ENCODE measurements around the gene SOX10.

The SOX10 gene

GRCh38 chr22:38016182-38017151 is 32.1 kb upstream of the SOX10 start:
- DNase-seq = no peak

- no peak for DNase-seq
Measured at GRCh38 chr22:38014083-38014482, 29.7 kb upstream of the SOX10 start.

GRCh38 chr22:38012604-38013072 is 28.3 kb upstream of the SOX10 start:
- no peak for DNase-seq

- DNase-seq = no peak
Measured at GRCh38 chr22:38009000-38009806, 24.8 kb upstream of the SOX10 start.

GRCh38 chr22:38007330-38007902 is 23.1 kb upstream of the SOX10 start:
- DNase-seq = no peak

DNA sequence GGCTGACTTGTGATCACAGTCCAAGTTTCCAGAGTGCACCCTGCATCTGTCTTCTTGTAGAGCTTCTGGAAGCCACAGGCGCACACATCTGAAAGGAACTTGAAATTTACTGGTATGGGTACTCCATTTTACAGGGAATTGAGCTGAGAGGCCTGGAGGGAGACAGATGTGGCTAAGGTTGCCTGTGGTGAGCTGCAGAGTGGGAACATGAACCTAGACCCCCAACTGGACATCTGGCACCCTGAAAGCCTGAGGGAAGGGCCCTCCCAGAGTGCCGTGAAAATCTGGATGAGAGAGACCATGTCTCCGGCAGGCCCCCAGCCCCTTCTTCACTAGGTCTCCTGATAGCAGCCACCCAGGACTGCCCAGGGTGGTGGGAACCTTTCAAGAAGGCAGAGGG is 22.6 kb upstream of the SOX10 start:
- DNase-seq = no peak

GRCh38 chr22:38005943-38006342 is 21.6 kb upstream of the SOX10 start:
- DNase-seq = no peak

GRCh38 chr22:37999640-38000272 is 15.4 kb upstream of the SOX10 start:
- no peak for DNase-seq

DNA sequence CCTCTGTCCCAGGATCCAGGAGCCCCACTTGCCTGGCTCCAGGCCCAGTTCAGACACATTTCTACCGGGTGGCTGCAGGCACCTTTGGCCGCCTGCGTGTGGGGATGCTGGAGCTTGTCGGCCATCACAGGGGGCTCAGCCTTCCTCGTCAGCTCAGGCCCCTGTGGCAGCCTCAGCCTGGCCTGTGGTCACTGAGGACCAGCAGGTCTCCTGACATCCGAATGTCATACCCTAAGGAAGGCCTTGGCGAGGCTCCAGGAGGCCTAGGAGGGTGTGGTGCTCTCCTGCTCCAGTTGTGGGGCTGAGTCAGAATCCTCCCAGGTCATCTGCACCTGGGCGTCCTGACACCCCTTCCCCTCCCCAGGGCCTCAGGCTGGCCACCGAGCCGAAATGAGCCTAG is 14.9 kb upstream of the SOX10 start:
- no peak for DNase-seq

- no peak for DNase-seq
Measured at GRCh38 chr22:37998543-37998942, 14.2 kb upstream of the SOX10 start.

DNA sequence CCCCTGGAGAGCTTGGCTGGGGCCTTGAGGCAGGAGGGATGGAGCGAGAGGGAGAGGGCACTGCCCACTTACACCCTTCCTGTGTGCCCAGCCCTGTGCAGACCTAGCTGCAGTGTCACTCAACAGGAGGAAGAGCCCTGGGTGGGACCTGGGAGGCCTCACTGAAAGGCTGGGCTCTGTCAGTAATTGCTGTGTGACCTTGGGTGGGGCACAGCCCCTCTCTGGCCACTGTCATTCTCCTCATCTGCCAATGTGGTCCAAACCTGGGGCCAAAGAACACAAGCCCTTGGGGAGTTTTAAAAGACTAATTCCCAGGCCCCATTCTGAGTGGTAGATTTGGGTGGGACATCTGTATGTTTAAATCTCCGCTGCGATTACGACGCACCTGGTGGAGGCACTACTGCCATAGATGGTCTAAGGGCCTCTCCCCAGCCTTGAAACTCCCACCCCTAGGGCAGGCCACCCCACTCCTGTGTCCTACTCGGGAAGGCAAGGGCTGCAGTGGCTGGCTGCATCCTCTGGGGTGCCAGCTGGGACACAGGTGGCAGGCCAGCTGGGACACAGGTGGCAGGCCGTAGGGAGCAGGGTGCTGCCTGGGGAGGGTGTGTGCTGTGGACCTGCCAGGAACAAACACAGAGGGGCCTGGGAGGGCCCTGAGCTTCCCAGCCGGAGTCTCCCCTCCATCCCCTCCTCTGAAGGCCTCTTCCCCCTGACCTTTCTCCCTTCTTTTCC is 12.3 kb upstream of the SOX10 start:
- no peak for DNase-seq

DNA sequence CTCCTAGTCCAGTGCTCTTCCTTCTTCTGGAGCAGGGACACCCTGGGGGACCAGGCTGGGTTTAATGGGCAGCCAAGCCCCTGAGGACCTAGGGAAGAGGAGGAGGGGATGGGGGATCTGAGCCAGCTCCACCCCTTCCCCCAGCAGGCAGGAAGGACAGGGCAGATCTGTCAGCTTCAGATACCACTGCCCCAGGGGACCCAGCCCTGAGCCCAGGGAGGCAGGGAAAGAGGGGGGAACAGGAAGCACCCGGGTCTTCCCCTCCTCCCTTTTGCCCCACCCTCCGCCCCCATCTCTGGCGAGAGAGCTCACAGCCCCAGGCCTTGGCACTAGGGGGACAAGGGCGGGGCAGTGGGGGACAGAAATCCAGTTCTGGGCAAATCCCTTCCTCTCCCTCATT is 11.7 kb upstream of the SOX10 start:
- DNase-seq = no peak

GRCh38 chr22:37995460-37995859 is 11.1 kb upstream of the SOX10 start:
- DNase-seq = no peak

- DNase-seq = no peak
Measured at GRCh38 chr22:37994982-37995381, 10.6 kb upstream of the SOX10 start.

DNA sequence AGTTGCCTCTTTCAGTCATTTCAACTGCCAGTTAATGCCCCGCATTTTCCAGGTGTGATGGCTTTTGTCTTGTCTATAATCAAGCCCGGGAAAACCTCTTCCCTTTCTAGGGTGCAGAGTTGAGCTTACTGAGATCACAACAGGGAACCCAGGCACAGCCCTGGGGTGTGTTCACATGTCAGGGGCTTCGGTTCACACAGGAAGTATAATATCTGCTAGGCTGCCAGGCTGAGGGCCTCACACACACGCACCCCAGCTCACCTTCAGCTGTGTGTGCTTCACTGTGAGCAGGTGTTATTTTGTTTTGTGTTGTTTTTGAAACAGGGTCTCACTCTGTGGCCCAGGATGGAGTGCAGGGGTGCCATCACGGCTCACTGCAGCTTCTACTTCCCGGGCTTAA is 9.7 kb upstream of the SOX10 start:
- DNase-seq = no peak

DNA sequence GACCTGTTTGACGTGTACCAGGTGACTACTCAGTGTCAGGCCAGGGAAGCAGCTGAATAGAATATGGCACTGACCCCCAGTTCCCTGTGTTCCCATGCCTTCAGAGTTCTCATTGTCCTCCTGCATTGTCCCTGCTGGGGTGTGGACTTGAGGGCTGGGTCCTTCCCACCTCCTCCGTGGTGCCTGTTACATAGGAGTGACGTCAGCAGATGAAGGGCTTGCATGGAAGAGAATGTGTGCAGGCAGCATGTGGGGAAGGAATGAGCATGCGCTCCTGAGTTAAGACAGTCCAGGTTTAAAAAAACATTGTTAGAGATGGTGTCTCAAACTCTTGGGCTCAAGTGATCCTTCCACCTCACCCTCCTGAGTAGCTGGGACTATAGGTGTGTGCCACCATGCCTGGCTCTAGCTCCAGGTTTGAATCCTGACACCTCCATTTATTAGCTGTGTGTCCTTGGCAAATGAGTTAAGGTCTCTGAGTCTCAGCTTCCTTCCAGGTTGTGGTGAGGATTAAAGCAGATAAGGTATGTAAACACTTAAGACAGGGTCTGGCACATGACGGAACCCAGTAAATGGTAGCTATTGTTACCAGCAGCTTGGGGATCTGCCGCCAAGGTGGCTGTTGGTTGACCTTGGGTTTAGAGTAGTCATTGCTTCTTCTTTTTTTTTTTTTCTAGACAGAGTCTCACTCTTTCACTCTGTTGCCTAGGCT is 7.5 kb upstream of the SOX10 start:
- DNase-seq = no peak

GRCh38 chr22:37990862-37991261 is 6.5 kb upstream of the SOX10 start:
- no peak for DNase-seq

DNA sequence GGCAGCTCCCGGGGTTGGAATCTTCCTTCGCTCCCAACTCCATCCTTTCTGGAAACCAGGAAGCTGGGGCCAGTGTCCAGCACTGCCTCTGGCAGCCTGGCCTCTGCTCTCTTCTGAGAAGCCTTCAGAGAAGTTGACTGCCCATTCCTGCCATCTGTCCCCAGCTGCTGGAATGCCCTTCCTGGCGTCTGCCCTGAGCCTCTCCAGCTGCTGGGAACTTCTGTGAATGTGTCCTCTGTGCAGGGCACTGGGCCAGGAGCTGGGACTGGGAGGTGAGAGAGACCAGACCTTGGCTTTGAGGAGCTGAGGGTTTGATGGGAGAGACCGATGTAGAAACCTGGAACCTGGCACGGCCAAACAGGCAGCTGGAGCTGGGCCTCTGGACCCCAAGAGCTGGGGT is 5.9 kb upstream of the SOX10 start:
- no peak for DNase-seq

DNA sequence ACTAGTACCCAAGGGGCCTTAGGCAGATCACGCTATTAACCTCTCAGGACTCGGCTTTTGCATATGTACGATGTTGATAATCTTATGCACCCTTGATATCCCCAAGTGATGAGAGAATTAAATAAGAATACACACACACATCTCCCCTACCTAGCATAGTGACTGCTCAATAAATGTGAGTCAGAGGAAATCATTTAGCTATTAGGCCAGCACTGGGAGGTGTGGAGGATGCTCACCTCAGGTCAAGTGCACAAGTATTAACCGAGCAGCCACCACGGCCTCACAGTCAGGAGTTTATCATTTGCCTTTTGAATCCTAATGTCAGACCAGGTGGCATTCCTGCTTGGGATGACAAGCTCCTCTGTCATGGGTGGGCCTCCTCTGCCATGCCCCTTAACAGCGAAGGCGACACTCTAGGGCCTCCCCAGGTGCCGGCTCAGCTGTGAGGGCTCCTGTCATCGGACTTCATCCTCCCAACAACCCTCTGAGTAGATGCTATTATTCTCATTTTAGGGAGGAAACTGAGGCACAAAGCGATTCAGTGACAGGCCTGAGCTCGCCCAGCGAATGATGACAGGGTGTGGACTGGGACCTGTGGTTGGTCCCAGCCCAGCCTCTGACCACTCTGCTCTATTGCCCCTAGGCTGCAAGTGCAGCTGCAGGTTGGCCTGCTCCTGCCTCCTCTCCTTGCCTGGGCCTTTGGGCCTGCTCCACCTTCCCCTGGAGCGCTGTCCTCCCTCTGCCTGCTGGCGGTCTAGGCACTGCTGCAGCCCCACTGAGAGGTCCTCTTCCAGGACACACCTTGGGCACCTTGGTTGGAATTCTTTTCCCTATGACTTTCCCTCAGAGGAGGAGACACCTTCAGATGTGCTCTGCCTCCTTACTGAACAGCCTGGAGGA is 5.0 kb upstream of the SOX10 start:
- no peak for DNase-seq

DNA sequence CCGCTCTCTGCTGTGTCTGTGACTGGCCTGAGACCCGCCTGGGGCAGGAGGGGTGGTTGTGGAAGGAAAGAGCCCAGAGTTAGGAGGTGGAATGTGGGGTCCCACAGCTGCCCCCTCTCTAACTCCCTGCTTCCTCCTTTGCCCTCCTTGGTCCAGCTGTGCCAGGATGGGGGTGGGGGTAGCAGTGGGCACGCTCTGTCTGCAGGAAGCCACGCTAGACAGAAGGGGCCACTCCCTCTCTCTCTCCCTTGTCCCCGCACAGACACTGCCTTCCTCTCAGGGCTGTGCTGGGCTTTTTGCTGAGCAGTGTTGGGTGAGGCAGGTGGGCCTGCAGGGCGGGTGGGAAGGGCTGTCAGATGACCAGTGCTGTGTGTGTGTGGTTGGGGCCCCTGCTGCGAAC is 2.0 kb upstream of the SOX10 start:
- no peak for DNase-seq
